ENCODE results near the gene MAPK8IP1. TPM values are rescaled to one million over a fixed set of nuclear protein-coding genes. Genes with fewer than 3 reads are reported as not detected.

Gene MAPK8IP1
- total and polyA plus RNA-seq, 4 donors, result 0.78 to 2.7 (median 1.4) TPM

- Histone ChIP-seq H3K27ac (ENCODE audit: low read depth in 1 of 2, low read length in 2 of 2) (no peak overlapping the region), H3K36me3 (ENCODE audit: control insufficient read depth in 4 of 4, insufficient read depth in 3 of 4, low read depth in 1 of 4, low read length in 3 of 4) (peaks cover 0 to 11% (median 7%) of the 10 kb centered on the region in 4 donors), H3K4me3 (ENCODE audit: low read depth in 1 of 3, low read length in 3 of 3) (no peak overlapping the region), H3K9me3 (ENCODE audit: control insufficient read depth in 4 of 4, low read length in 3 of 4) (no peaks in the 10 kb centered on the region), H3K9ac (ENCODE audit: low read depth in 1 of 2, low read length in 2 of 2) (no peak overlapping the region), H3K4me1 (ENCODE audit: control insufficient read depth in 4 of 4, insufficient read depth in 4 of 4, low read length in 3 of 4) (peaks cover 4 to 18% (median 9%) of the 10 kb centered on the region in 4 donors), H3K27me3 (ENCODE audit: control insufficient read depth in 4 of 4, insufficient read depth in 4 of 4, low read length in 3 of 4) (no peaks in the 10 kb centered on the region)
- WGBS, result 94% methylated on average over 4 of the region's 4 CpGs
- DNase-seq (ENCODE audit: low spot score), result no peak
- TF ChIP-seq RXRA (IDR thresholded peaks at IDR 0.05) (no peak), FOXA2 (IDR thresholded peaks at IDR 0.05) (no peak), HNF4A (conservative IDR thresholded peaks at IDR 0.05) (no peak), JUND (IDR thresholded peaks at IDR 0.05) (no peak), SP1 (IDR thresholded peaks at IDR 0.05) (no peak), EGR1 (IDR thresholded peaks at IDR 0.05; ENCODE audit: low read depth in 2 of 2) (no peak), TAF1 (conservative IDR thresholded peaks at IDR 0.05) (no peak), MAX (IDR thresholded peaks at IDR 0.05) (no peak), FOXA1 (IDR thresholded peaks at IDR 0.05) (no peak), REST (IDR thresholded peaks at IDR 0.05) (no peak)
Observed at GRCh38 chr11:45886816-45887520, 1.5 kb downstream of the MAPK8IP1 start.

- Histone ChIP-seq H3K36me3 (ENCODE audit: control insufficient read depth in 4 of 4, insufficient read depth in 3 of 4, low read depth in 1 of 4, low read length in 3 of 4) (peaks cover 0 to 5% (median 2%) of the 10 kb centered on the region in 4 donors), H3K4me3 (ENCODE audit: low read depth in 1 of 3, low read length in 3 of 3) (no peak overlapping the region), H3K9ac (ENCODE audit: low read depth in 1 of 2, low read length in 2 of 2) (no peak overlapping the region), H3K9me3 (ENCODE audit: control insufficient read depth in 4 of 4, low read length in 3 of 4) (no peaks in the 10 kb centered on the region), H3K27ac (ENCODE audit: low read depth in 1 of 2, low read length in 2 of 2) (no peak overlapping the region), H3K4me1 (ENCODE audit: control insufficient read depth in 4 of 4, insufficient read depth in 4 of 4, low read length in 3 of 4) (peaks cover 5 to 21% (median 11%) of the 10 kb centered on the region in 4 donors), H3K27me3 (ENCODE audit: control insufficient read depth in 4 of 4, insufficient read depth in 4 of 4, low read length in 3 of 4) (no peaks in the 10 kb centered on the region)
- DNase-seq (ENCODE audit: low spot score), result no peak
- 96% methylated on average over 10 of the region's 10 CpGs for WGBS
- no peak for TF ChIP-seq FOXA2 (IDR thresholded peaks at IDR 0.05)
- no peak for TF ChIP-seq HNF4G (IDR thresholded peaks at IDR 0.05)
- TF ChIP-seq ATF3 (IDR thresholded peaks at IDR 0.05), result no peak
- no peak for TF ChIP-seq SP1 (IDR thresholded peaks at IDR 0.05)
- no peak for TF ChIP-seq CTCF (IDR thresholded peaks at IDR 0.05; ENCODE audit: low read depth, low read length, missing input control)
- no peak for TF ChIP-seq FOXA1 (IDR thresholded peaks at IDR 0.05)
- TF ChIP-seq EGR1 (IDR thresholded peaks at IDR 0.05; ENCODE audit: low read depth in 2 of 2), result no peak
- TF ChIP-seq REST (IDR thresholded peaks at IDR 0.05), result no peak
- TF ChIP-seq ZBTB33 (IDR thresholded peaks at IDR 0.05), result no peak
- TF ChIP-seq HNF4A (conservative IDR thresholded peaks at IDR 0.05), result no peak
- no peak for TF ChIP-seq TAF1 (conservative IDR thresholded peaks at IDR 0.05)
- no peak for TF ChIP-seq MAX (IDR thresholded peaks at IDR 0.05)
- TF ChIP-seq GABPA (IDR thresholded peaks at IDR 0.05 in 1 of 2, conservative IDR thresholded peaks at IDR 0.05 in 1 of 2), result no peak
- no peak for TF ChIP-seq NR2F2 (IDR thresholded peaks at IDR 0.05)
- no peak for TF ChIP-seq YY1 (IDR thresholded peaks at IDR 0.05)
Observed at GRCh38 chr11:45887587-45887986, 2.1 kb downstream of the MAPK8IP1 start.
